ENCODE measurements around the gene ZNF385B. TPM values are rescaled to one million over a fixed set of nuclear protein-coding genes. Genes with fewer than 3 reads are reported as not detected.

ZNF385B gene
- total RNA-seq, 4 donors from 2014 or later = 0.41 to 3.3 TPM; not detected in 2

- no peak for DNase-seq
- intact Hi-C loops (cut with DNase I; ENCODE audit: low total_unique reads) = no loop called here
Observed at GRCh38 chr2:179685146-179685545, 176.3 kb downstream of the ZNF385B start.

GRCh38 chr2:179682756-179683155, 178.7 kb downstream of the ZNF385B start:
- intact Hi-C loops (cut with DNase I; ENCODE audit: low total_unique reads) = no loop called here
- H3K9me3 ChIP-seq = no peaks in the 10 kb centered on the region
- H3K4me3 ChIP-seq = no peak overlapping the region
- no peak overlapping the region for H3K27ac ChIP-seq
- H3K4me1 ChIP-seq = no peaks in the 10 kb centered on the region
- H3K27me3 ChIP-seq = no peaks in the 10 kb centered on the region
- H3K36me3 ChIP-seq = no peaks in the 10 kb centered on the region
- TF ChIP-seq POLR2A (IDR thresholded peaks at IDR 0.05) (no peak), CTCF (IDR thresholded peaks at IDR 0.05) (no peak)
- no peak for DNase-seq

More at GRCh38 chr2:179685146-179685545, 176.3 kb downstream of the ZNF385B start:
- Histone ChIP-seq H3K4me3 (no peak overlapping the region), H3K27me3 (no peaks in the 10 kb centered on the region), H3K4me1 (no peaks in the 10 kb centered on the region), H3K27ac (no peak overlapping the region), H3K9me3 (no peaks in the 10 kb centered on the region), H3K36me3 (no peaks in the 10 kb centered on the region)
- no peak for TF ChIP-seq POLR2A (IDR thresholded peaks at IDR 0.05)
- no peak for TF ChIP-seq CTCF (IDR thresholded peaks at IDR 0.05)

GRCh38 chr2:179677746-179678505, 183.5 kb downstream of the ZNF385B start:
- no peak for DNase-seq
- intact Hi-C loops (cut with DNase I; ENCODE audit: low total_unique reads) = no loop called here
- peak overlapping the region in 1 of 2 donors; percentile 46 for H3K27ac ChIP-seq
- H3K36me3 ChIP-seq = no peaks in the 10 kb centered on the region
- peaks cover 0 to 5% of the 10 kb centered on the region in 2 donors for H3K4me1 ChIP-seq
- H3K27me3 ChIP-seq = no peaks in the 10 kb centered on the region
- no peak for TF ChIP-seq POLR2A (IDR thresholded peaks at IDR 0.05)
- TF ChIP-seq CTCF (IDR thresholded peaks at IDR 0.05) = no peak
- no peak overlapping the region for H3K4me3 ChIP-seq
- no peaks in the 10 kb centered on the region for H3K9me3 ChIP-seq

- TF ChIP-seq CTCF (IDR thresholded peaks at IDR 0.05) = no peak
- peaks cover 0 to 5% of the 10 kb centered on the region in 2 donors for H3K4me1 ChIP-seq
- no peak for DNase-seq
- H3K27ac ChIP-seq = peak overlapping the region in 1 of 2 donors; percentile 46
- H3K9me3 ChIP-seq = no peaks in the 10 kb centered on the region
- intact Hi-C loops (cut with DNase I; ENCODE audit: low total_unique reads) = no loop called here
- no peaks in the 10 kb centered on the region for H3K36me3 ChIP-seq
- H3K4me3 ChIP-seq = no peak overlapping the region
- no peaks in the 10 kb centered on the region for H3K27me3 ChIP-seq
Observed at GRCh38 chr2:179677077-179677688, 184.2 kb downstream of the ZNF385B start.

- Histone ChIP-seq H3K4me3 (no peak overlapping the region), H3K27me3 (no peaks in the 10 kb centered on the region), H3K4me1 (peaks cover 0 to 5% of the 10 kb centered on the region in 2 donors), H3K27ac (no peak overlapping the region), H3K9me3 (no peaks in the 10 kb centered on the region), H3K36me3 (no peaks in the 10 kb centered on the region)
- TF ChIP-seq POLR2A (IDR thresholded peaks at IDR 0.05) (no peak), CTCF (IDR thresholded peaks at IDR 0.05) (no peak)
- DNase-seq = no peak
- intact Hi-C loops (cut with DNase I; ENCODE audit: low total_unique reads) = no loop called here
Observed at GRCh38 chr2:179675435-179675834, 186.0 kb downstream of the ZNF385B start.

Measured in uterus (tissue), 4 donors.